ENCODE results near the gene RMND5B. TPM values are rescaled to one million over a fixed set of nuclear protein-coding genes. Genes with fewer than 3 reads are reported as not detected.
"Not testable (repeated sequence)": the region's sequence is repeated elsewhere in the genome, so short reads cannot be mapped to it uniquely, and the experiment has no call there.

Gene RMND5B
- total RNA-seq, 1 donor from 2014 or later = 34.1 TPM

GRCh38 chr5:178113841-178114324, 16.9 kb upstream of the RMND5B start:
- DNase-seq (ENCODE audit: low read depth) = no peak

GRCh38 chr5:178114325-178115135, 16.3 kb upstream of the RMND5B start:
- no peak for DNase-seq (ENCODE audit: low read depth)

- DNase-seq (ENCODE audit: low read depth) = no peak
Measured at GRCh38 chr5:178115136-178115813, 15.5 kb upstream of the RMND5B start.

- DNase-seq (ENCODE audit: low read depth) = no peak
Measured at GRCh38 chr5:178115814-178116142, 15.0 kb upstream of the RMND5B start.

- no peak for DNase-seq (ENCODE audit: low read depth)
Measured at GRCh38 chr5:178116143-178116885, 14.5 kb upstream of the RMND5B start.

- no peak for DNase-seq (ENCODE audit: low read depth)
Measured at GRCh38 chr5:178117923-178118701, 12.7 kb upstream of the RMND5B start.

GRCh38 chr5:178119915-178120606, 10.8 kb upstream of the RMND5B start:
- DNase-seq (ENCODE audit: low read depth) = no peak

- peak; percentile 72 for DNase-seq (ENCODE audit: low read depth)
Measured at GRCh38 chr5:178120607-178121357, 10.0 kb upstream of the RMND5B start.

GRCh38 chr5:178121391-178122276, 9.2 kb upstream of the RMND5B start:
- no peak for DNase-seq (ENCODE audit: low read depth)

- no peak for DNase-seq (ENCODE audit: low read depth)
Measured at GRCh38 chr5:178122346-178122745, 8.5 kb upstream of the RMND5B start.

GRCh38 chr5:178123094-178123965, 7.5 kb upstream of the RMND5B start:
- no peak for DNase-seq (ENCODE audit: low read depth)

GRCh38 chr5:178123966-178124925, 6.6 kb upstream of the RMND5B start:
- DNase-seq (ENCODE audit: low read depth) = no peak

- no peak for DNase-seq (ENCODE audit: low read depth)
Measured at GRCh38 chr5:178125253-178125906, 5.4 kb upstream of the RMND5B start.

GRCh38 chr5:178126556-178126955, 4.3 kb upstream of the RMND5B start:
- DNase-seq (ENCODE audit: low read depth) = no peak

- not testable (repeated sequence) for DNase-seq (ENCODE audit: low read depth)
Measured at GRCh38 chr5:178127300-178128009, 3.4 kb upstream of the RMND5B start.

- no peak for DNase-seq (ENCODE audit: low read depth)
Measured at GRCh38 chr5:178129296-178129695, 1.5 kb upstream of the RMND5B start.

Measured in renal cortical epithelial cell (primary cell).